Right lung (tissue), 5 donors: ENCODE data around the gene AP1G1. TPM values are rescaled to one million over a fixed set of nuclear protein-coding genes. Genes with fewer than 3 reads are reported as not detected.
"Not testable (repeated sequence)": the region's sequence is repeated elsewhere in the genome, so short reads cannot be mapped to it uniquely, and the experiment has no call there.

Experiments used
- DNase-seq, 2 donors: peaks; one replicate each; pipeline ENCODE4 v3.0.0-alpha.2; 2013
- polyA plus RNA-seq, 5 donors: library from polyadenylated mRNA; unstranded; fragments of 120-200 nt; gene quantifications; one replicate each; pipeline versions ENCODE4 v1.2.1 to v1.2.3, GENCODE V29; 2013; ENCODE audit warnings: inconsistent platforms in 1 of 5, low replicate concordance in 1 of 5; ENCODE audit not compliant: insufficient read length in 5 of 5, insufficient read depth in 1 of 5

The AP1G1 gene
- polyA plus RNA-seq, 5 donors, result 54.7 to 82.0 (median 70.4) TPM

DNA sequence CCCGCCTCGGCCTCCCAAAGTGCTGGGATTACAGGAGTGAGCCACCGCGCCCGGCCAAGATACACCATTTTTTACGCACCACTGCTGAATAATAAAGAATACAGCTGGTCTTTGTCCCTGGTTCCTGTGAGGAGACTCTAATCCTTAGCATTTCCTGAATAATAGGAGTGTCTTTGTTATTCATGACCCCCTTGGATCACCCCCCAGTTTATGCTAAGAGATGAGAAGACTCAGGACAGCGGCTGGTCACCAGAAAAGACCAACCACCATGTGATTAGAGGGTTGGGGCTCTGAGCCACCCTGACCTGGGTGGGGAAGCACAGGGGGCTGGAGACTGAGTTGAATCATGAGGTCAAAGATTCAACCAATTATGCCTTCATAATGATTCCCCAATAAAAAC lies 101.4 kb downstream of the AP1G1 start:
- no peak for DNase-seq

DNA sequence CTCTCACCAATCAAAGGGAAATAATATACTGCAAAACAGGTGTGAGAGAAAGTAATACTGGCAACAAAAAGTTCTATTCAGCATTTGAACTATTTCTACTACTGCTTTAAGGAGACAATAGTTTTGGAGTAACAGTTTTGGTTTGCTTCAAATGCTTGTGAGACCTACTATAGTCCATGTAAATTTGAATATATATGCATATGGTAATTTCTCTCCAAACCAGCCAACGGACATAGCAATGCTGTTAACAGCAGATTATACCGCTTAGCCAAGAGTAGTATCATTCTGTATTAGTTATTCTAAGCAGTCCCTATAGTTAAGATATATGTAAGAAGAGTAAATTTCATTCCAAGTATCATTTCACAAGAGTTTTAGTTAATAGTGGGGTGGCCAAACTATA lies 102.6 kb downstream of the AP1G1 start:
- DNase-seq, result no peak

DNA sequence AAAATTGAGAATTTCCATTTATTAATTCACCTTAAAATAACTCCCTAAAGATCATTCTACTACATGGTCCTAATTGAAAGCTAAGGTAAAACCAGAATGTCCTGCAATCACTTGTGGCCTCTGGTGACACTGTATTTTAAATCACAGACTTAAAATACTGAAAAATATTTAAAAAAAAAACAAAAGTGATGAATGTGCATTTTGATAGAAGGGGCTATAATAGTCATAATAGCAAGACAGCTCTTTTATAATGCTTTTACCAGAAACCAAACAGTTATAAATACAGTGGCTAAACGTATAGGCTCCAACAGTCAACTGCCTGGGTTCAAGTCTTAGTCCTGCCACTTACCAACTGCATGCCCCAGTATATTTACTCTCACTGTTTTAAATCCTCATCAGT lies 105.3 kb downstream of the AP1G1 start:
- DNase-seq, result no peak

DNA sequence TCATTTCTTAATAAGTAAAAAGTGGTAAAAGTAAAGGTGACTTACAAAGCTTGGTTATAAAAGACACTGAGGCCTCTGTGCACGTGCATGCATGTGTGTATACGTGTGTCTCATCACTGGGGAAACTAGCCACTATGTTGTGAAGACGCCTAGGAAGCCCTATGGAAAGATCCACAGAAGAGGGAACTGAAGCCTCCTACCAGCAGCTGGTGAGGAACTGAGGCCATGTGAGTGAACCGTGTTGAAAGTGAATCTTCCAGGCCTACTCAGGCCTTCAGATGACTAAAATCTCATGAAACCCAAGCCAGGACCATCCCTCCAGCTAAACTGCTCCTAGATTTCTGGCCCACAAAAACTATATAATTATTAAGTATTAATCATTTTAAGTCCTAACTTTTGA lies 107.8 kb downstream of the AP1G1 start:
- DNase-seq, result no peak

DNA sequence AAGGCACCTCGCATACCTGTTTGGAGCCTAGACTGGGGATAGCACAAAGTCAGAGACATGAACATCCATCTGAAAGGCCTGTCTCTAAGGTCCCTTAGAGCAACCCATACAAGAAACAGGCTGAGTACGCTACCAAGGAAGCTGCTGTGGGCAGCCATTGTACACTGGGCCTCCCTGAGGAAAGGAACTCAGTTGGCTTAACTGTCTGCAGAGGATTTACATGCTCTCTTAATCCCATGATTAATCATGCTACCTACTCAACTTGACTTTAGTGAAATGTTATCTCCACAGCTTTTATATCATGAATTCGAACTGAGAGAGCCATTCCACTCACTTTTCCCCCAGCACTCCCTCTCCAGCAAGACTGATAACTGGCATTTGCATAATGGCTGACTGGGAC lies 110.1 kb downstream of the AP1G1 start:
- no peak for DNase-seq

DNA sequence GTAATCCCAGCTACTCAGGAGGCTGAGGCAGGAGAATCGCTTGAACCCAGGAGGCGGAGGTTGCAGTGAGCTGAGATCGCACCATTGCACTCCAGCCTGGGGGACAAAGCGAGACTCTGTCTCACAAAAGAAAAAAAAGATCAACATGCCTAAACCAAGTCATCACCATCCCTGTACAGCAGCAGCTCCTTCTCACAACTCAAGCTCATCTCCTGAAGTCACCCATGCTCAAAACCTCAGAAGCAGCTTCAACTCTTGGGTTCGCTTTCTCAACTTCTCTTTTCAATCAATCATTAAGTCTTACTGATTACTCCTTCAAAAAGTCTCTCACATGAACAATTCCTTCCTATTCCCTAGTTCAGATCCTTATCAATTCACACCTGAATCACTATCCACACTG lies 115.5 kb downstream of the AP1G1 start:
- DNase-seq, result no peak

DNA sequence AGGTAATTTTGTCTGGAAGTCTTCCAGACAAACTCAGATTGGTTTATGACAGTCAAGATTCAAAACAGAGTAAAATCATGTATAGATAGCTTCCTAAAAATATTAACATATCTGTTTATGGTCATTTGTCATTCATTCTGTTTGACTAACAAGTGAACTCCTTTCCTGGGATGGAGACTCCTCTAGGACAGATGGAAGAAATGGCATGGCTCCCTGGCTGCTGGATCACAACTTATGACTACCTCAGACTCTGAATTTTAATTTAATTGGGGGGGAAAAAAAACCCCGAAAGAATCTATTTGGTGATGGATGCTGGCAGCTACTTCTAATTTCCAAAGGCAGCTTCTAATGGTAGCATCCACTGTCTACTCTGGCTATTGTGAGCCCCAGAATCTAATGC lies 118.7 kb downstream of the AP1G1 start:
- DNase-seq, result no peak

DNA sequence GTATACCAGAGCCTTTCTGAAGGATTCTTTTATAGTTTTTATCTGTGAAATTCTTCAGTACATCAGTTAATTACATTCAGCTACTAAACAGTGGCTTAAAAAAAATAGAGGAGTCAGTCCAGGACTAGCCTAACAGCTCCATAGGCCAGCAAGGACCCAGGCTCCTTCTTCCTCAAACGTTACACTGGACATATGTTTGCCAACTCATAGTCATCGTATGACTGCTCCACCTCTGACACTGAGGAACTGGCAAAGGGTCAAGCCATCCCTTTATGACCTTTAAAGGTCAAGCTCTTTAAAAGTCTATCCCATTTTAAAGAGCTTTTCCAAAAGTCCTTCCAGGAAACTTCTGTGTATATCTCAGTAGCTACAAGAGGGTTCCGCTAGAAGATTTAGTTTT lies 120.8 kb downstream of the AP1G1 start:
- no peak for DNase-seq

DNA sequence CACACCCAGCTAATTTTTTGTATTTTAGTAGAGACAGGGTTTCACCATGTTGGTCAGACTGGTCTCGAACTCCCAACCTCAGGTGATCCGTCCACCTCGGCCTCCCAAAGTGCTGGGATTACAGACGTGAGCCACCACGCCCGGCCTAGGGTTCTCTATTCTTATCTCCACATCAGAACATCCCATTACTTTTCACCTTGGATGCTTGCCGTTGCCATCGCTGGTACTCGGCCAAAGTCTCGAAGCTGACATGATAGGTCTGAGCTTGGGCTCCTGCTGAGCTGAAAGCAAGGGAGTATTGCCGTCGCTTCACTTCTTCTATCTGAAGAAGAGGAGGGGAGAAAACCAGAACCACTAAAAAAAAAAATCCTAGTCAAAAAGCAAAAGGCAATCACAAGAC lies 124.4 kb downstream of the AP1G1 start:
- DNase-seq, result not testable (repeated sequence)

DNA sequence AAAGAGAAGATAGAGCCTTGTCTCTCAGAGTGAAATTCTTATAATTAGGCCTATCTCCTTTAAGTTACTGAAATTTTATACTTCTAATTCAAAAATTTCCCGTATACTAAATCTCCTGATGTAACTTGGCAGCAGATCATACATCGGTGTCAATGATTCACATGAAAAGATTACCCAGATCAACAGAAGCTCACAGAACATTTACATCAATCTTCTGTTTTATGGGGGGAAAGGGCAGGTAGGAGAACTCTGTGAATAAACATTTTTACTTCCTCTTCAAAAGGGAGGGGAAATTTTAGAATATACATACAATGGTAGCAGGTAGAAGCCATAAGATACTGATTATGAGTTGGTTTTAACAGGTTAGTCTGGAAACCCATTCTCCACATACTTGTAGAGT lies 127.3 kb downstream of the AP1G1 start:
- no peak for DNase-seq

Other genes with a start within 250 kb of the AP1G1 start
- under 1 TPM; 0.04 to 0.17 (median 0.12) TPM for gene TAT, start 231.7 kb downstream of the AP1G1 start, polyA plus RNA-seq
- gene MARVELD3, start 182.7 kb downstream of the AP1G1 start, polyA plus RNA-seq, result 1 to 10 TPM; 6.2 to 9.4 (median 8.1) TPM
- 1 to 10 TPM; 4.6 to 8.4 (median 6.7) TPM for gene PHLPP2, start 84.1 kb downstream of the AP1G1 start, polyA plus RNA-seq
- 10 to 100 TPM; 25.2 to 31.8 (median 29.0) TPM for gene ATXN1L, start 37.1 kb upstream of the AP1G1 start, polyA plus RNA-seq
- 10 to 100 TPM; 19.4 to 23.4 (median 21.7) TPM for gene ZNF821, start 75.3 kb upstream of the AP1G1 start, polyA plus RNA-seq
- gene IST1, start 86.7 kb upstream of the AP1G1 start, polyA plus RNA-seq, result 100 to 1,000 TPM; 275 to 371 (median 314) TPM
- gene PKD1L3, start 191.6 kb upstream of the AP1G1 start, polyA plus RNA-seq, result under 1 TPM; 0.09 to 0.25 (median 0.15) TPM
- gene DHODH, start 199.9 kb upstream of the AP1G1 start, polyA plus RNA-seq, result 10 to 100 TPM; 15.4 to 21.3 (median 17.4) TPM
- 1 to 10 TPM in 4 of 5 donors, under 1 TPM in 1; 0.42 to 1.5 (median 1.1) TPM for gene HP, start 245.7 kb upstream of the AP1G1 start, polyA plus RNA-seq